Panc1 (cell line): ENCODE data around the gene BCL11B. TPM values are rescaled to one million over a fixed set of nuclear protein-coding genes. Genes with fewer than 3 reads are reported as not detected.

Experiments used
- ATAC-seq: fragments of 200-7000 bp; cut with Tn5 transposase; 2 replicates; pipeline ENCODE4 v1.9.1; 2020; ENCODE audit warnings: mild to moderate bottlenecking, moderate library complexity
- BruUV-seq: library from RNA; stranded (reverse); fragments of 400-500 nt; replicated peaks from 2 replicates; lab custom pipeline; 2021; lab: Mats Ljungman, UMichigan
- CTCF ChIA-PET: fragments of 300-600 bp; sonication (Branson Sonifier 250); formaldehyde crosslinking; loops from one replicate; lab custom pipeline; 2022; ENCODE audit warnings: antibody characterized with exemption; lab: Charles Lee
- POLR2A ChIA-PET: fragments of 300-600 bp; sonication (Branson Sonifier 250); formaldehyde crosslinking; loops from one replicate; lab custom pipeline; 2022; ENCODE audit warnings: antibody characterized with exemption; lab: Charles Lee
- DNase-seq: peaks from one replicate; pipeline ENCODE4 v3.0.0-alpha.2; 2010; ENCODE audit warnings: low read depth, low spot score
- H3K27ac ChIP-seq: 2 replicates; pipeline ENCODE4 v1.5.1; 2011; ENCODE audit warnings: mild to moderate bottlenecking, low read length, inconsistent platforms
- H3K27me3 ChIP-seq: fragments of 200-500 bp; sonication (Bioruptor generic); 2 replicates; pipeline ENCODE4 v1.6.0; 2014; ENCODE audit warnings: low read length, inconsistent platforms; ENCODE audit not compliant: control insufficient read depth, insufficient read depth
- H3K36me3 ChIP-seq: fragments of 200-500 bp; sonication (Bioruptor generic); 2 replicates; pipeline ENCODE4 v1.5.1; 2014; ENCODE audit warnings: inconsistent platforms, mild to moderate bottlenecking, low read length, moderate library complexity; ENCODE audit not compliant: control insufficient read depth, insufficient read depth
- H3K4me1 ChIP-seq: 2 replicates; pipeline ENCODE4 v1.5.1; 2011; ENCODE audit warnings: inconsistent platforms, mild to moderate bottlenecking, low read length, moderate library complexity; ENCODE audit not compliant: control insufficient read depth, insufficient read depth
- H3K4me3 ChIP-seq, 2 experiments: 2 replicates each; pipeline ENCODE4 v1.5.1; 2011 to 2012; ENCODE audit warnings: low read depth in 2 of 2, low read length in 2 of 2, mild to moderate bottlenecking in 2 of 2, inconsistent platforms in 1 of 2, moderate library complexity in 1 of 2
- H3K9me3 ChIP-seq: fragments of 200-500 bp; sonication (Bioruptor generic); 2 replicates; pipeline ENCODE4 v1.5.1; 2014; ENCODE audit warnings: low read depth, mild to moderate bottlenecking, inconsistent platforms, low read length, moderate library complexity; ENCODE audit not compliant: control insufficient read depth, insufficient read depth
- CTCF ChIP-seq: fragments of 450-650 bp; IDR thresholded peaks from 2 replicates; pipeline ENCODE4 v1.5.1; 2017; ENCODE audit warnings: mild to moderate bottlenecking
- POLR2AphosphoS5 ChIP-seq: IDR thresholded peaks from 2 replicates; pipeline ENCODE4 v1.6.1; 2012; ENCODE audit warnings: mild to moderate bottlenecking, low read depth, low read length, moderate library complexity
- REST ChIP-seq, 2 experiments: IDR thresholded peaks; 2 replicates each; pipeline ENCODE4 v1.6.1; 2011 to 2012; ENCODE audit warnings: low read depth in 2 of 2, control low read depth in 1 of 2, low read length in 1 of 2, mild to moderate bottlenecking in 1 of 2, moderate library complexity in 1 of 2; ENCODE audit not compliant: insufficient read depth in 1 of 2
- SIN3A ChIP-seq: IDR thresholded peaks from 2 replicates; pipeline ENCODE4 v1.6.1; 2012; ENCODE audit warnings: low read depth, mild to moderate bottlenecking, low read length, moderate library complexity, borderline replicate concordance; ENCODE audit not compliant: insufficient read depth
- TCF7L2 ChIP-seq: IDR thresholded peaks from 2 replicates; pipeline ENCODE4 v1.6.1; 2011; ENCODE audit warnings: mild to moderate bottlenecking, low read depth, low read length, inconsistent platforms
- in situ Hi-C: cut with HindIII; loops from 2 replicates; pipeline ENCODE4 v1.10.0; 2016; ENCODE audit warnings: low sequenced_read_pairs, low pct_unique_long_range_greater_than_20kb
- intact Hi-C: fragments of 100-400 bp; cut with micrococcal nuclease; formaldehyde crosslinking; loops from one replicate; pipeline ENCODE4 v1.10.0; 2022; ENCODE audit not compliant: unreplicated experiment
- total RNA-seq: library from RNA; stranded (reverse); gene quantifications from one replicate; pipeline ENCODE4 v1.2.1, GENCODE V29; 2021; ENCODE audit not compliant: unreplicated experiment

Gene BCL11B
- total RNA-seq, 1 experiment from 2014 or later = 0.23 TPM

GRCh38 chr14:99224116-99224910 lies 47.7 kb downstream of the BCL11B start:
- H3K36me3 ChIP-seq = no peaks in the 10 kb centered on the region
- ChIA-PET CTCF (no interaction called here), POLR2A (interaction anchor here (0.5 kb wide), 1 partner anchor 151 kb away, joined by 3 read pairs; no protein-coding TSS in a partner anchor)
- TF ChIP-seq CTCF (no peak), SIN3A (no peak), POLR2AphosphoS5 (no peak), REST (IDR thresholded peaks at IDR 0.05; ENCODE audit: insufficient read depth in 1 of 2, low read depth in 2 of 2, low read length in 1 of 2) (no peak), TCF7L2 (no peak)
- no peak overlapping the region for H3K27ac ChIP-seq
- no peak overlapping the region for H3K4me3 ChIP-seq
- in situ Hi-C loops = no loop called here
- no peaks in the 10 kb centered on the region for H3K9me3 ChIP-seq
- DNase-seq (no peak), ATAC-seq (no peak)
- H3K4me1 ChIP-seq = no peaks in the 10 kb centered on the region
- no TSS peak for BruUV-seq
- H3K27me3 ChIP-seq = no peaks in the 10 kb centered on the region
- intact Hi-C loops = no loop called here

- no peak for ATAC-seq
- no TSS peak for BruUV-seq
- no peaks in the 10 kb centered on the region for H3K36me3 ChIP-seq
- no peaks in the 10 kb centered on the region for H3K27me3 ChIP-seq
- TF ChIP-seq REST (IDR thresholded peaks at IDR 0.05; ENCODE audit: insufficient read depth in 1 of 2, low read depth in 2 of 2, low read length in 1 of 2) = no peak
- no peak for TF ChIP-seq TCF7L2
- no peak for TF ChIP-seq SIN3A
- no peak for TF ChIP-seq CTCF
- no peak for TF ChIP-seq POLR2AphosphoS5
- no peaks in the 10 kb centered on the region for H3K4me1 ChIP-seq
- DNase-seq = no peak
- no peak overlapping the region for H3K27ac ChIP-seq
- CTCF ChIA-PET = no interaction called here
- H3K4me3 ChIP-seq = no peak overlapping the region
- in situ Hi-C loops (no loop called here), intact Hi-C loops (no loop called here)
- H3K9me3 ChIP-seq = no peaks in the 10 kb centered on the region
- POLR2A ChIA-PET = no interaction called here
These were observed 50.6 kb downstream of the BCL11B start for GRCh38 chr14:99221445-99221844.
